ENCODE results near the gene CLDN6. TPM values are rescaled to one million over a fixed set of nuclear protein-coding genes. Genes with fewer than 3 reads are reported as not detected.

CLDN6 gene, protein sequence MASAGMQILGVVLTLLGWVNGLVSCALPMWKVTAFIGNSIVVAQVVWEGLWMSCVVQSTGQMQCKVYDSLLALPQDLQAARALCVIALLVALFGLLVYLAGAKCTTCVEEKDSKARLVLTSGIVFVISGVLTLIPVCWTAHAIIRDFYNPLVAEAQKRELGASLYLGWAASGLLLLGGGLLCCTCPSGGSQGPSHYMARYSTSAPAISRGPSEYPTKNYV
- total RNA-seq (1 to 10 TPM in 1 of 7 donors, not detected in 6; 1.8 TPM), polyA plus RNA-seq (not detected)
- long read RNA-seq, donor 1, result 0 reads
- long read RNA-seq, donor 2, partial matches to known transcripts, result 0 of 4 reads
- long read RNA-seq, donor 2, other reads (novel, unspliced or antisense), result 0 of 4 reads
- long read RNA-seq, donor 3, result 0 reads

DNA sequence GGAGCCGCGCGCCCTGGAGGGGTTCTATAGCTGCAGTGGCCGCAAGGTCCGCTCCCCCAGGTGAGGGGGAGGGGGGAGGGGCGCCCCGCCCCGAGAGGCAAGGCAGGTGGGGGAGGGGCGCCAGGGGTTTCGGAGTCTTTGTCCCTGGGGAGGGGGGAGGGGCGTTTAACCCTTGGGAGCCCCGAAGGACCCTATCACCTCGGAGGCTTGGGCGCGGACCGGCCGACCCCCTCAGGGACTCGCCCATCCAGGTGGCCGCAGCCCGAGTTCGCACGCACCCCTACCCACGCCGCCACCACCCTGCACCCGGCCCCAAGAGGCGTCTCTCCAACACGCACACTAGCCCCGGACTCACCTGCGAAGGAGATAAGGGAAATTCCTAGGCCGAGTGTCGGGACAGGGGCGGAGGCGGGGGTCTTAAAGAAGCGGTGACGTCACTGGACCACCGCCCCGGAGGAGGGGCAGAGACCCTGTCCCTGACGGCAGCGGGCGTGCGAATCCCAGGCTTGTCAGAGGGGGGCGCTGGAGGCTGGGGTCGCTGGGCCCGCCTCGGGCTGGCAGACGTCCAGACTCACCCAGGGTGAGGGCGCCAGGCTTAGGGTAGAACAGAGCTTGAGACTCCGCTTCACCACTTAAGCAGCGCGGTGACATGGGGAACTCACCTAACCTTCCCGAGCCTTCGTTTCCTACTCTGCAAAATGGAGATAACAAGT, at the start of gene CLDN6:
CLDN6 (minus strand) TSS at position 390 of the 713 bp plus-strand sequence. CDS start 2,162 bp downstream, outside the sequence.
- Histone ChIP-seq H3K27ac (no peak within 1 kb of the TSS), H3K4me1 (ENCODE audit: insufficient read depth) (peaks cover 15% of the 10 kb centered on the region), H3K36me3 (no peaks in the 10 kb centered on the region), H3K9me3 (no peaks in the 10 kb centered on the region), H3K27me3 (no peaks in the 10 kb centered on the region), H3K4me3 (no peak within 1 kb of the TSS)
- intact Hi-C loops (cut with DNase I), result no loop called here
- peak in 2 of 5 donors; percentile 41 to 52 for DNase-seq
- TF ChIP-seq POLR2A (IDR thresholded peaks at IDR 0.05) (no peak), EP300 (IDR thresholded peaks at IDR 0.05) (no peak)
- TF ChIP-seq, protein P1, sequence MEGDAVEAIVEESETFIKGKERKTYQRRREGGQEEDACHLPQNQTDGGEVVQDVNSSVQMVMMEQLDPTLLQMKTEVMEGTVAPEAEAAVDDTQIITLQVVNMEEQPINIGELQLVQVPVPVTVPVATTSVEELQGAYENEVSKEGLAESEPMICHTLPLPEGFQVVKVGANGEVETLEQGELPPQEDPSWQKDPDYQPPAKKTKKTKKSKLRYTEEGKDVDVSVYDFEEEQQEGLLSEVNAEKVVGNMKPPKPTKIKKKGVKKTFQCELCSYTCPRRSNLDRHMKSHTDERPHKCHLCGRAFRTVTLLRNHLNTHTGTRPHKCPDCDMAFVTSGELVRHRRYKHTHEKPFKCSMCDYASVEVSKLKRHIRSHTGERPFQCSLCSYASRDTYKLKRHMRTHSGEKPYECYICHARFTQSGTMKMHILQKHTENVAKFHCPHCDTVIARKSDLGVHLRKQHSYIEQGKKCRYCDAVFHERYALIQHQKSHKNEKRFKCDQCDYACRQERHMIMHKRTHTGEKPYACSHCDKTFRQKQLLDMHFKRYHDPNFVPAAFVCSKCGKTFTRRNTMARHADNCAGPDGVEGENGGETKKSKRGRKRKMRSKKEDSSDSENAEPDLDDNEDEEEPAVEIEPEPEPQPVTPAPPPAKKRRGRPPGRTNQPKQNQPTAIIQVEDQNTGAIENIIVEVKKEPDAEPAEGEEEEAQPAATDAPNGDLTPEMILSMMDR (IDR thresholded peaks at IDR 0.05), result no peak
- WGBS, 3 donors, result 3 to 4% (median 4%) methylated on average over 34 to 52 of the region's 52 CpGs

DNA sequence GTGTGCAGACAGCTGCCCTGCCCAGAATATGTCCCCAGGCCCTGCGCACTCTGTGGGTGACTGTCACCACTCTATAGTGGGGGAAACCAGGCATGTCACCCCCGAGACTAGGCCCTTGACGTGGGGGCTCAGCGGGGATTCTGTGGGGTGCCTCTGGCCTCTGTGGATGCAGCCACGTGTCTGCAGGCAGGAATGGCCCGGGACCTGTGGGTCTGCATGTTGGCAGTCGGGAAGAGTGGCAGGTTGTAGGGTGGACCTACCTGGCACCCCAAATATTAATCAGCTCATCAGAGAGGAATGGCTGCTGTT, 48.4 kb upstream of the CLDN6 start:
- DNase-seq, result no peak
- Histone ChIP-seq H3K27ac (no peak overlapping the region), H3K36me3 (no peaks in the 10 kb centered on the region), H3K4me3 (no peak overlapping the region), H3K4me1 (ENCODE audit: insufficient read depth) (peaks cover 10% of the 10 kb centered on the region), H3K27me3 (no peaks in the 10 kb centered on the region), H3K9me3 (no peaks in the 10 kb centered on the region)
- intact Hi-C loops (cut with DNase I), result no loop called here
- 86 to 89% (median 87%) methylated on average over 7 of the region's 7 CpGs for WGBS, 3 donors
- TF ChIP-seq EP300 (IDR thresholded peaks at IDR 0.05) (no peak), POLR2A (IDR thresholded peaks at IDR 0.05) (no peak)
- TF ChIP-seq, protein P1 (IDR thresholded peaks at IDR 0.05), result no peak

DNA sequence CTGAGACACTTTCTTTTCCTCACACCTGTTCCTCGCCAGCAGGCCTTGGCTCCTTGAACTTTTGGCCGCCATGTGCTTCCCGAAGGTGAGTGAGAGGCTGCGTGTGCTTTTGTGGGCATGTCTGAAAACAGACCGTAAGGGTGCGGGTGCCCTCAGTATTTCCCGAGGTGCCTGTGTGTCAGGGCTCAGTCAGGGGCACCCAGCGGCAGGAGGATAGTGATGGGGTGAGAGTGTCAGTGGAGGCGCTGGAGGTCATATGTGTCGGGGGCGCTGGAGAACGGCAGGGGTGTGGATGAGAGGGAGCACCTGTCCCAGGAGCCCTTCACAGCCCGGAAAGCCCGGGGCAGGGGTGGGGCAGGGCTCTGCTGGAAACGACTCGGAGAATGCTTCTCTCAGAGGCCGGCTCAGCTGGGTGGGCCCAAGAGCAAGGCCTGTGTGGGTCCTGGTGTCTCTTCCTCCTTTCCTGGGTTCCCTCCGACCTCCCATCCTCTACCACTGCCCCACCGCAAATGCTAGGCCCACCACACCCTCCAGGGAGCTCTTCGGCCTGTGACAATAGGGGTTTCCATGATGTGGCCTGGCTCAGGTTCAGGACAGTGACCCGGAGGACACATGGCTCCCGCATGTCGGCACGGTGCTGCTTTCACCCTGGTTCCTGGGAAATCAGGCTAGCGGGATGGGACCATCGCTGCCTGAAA, 47.9 kb upstream of the CLDN6 start:
- DNase-seq, result no peak
- TF ChIP-seq POLR2A (IDR thresholded peaks at IDR 0.05) (no peak), EP300 (IDR thresholded peaks at IDR 0.05) (no peak)
- 26 to 32% (median 28%) methylated on average over 26 of the region's 26 CpGs for WGBS, 3 donors
- intact Hi-C loops (cut with DNase I), result no loop called here
- Histone ChIP-seq H3K9me3 (no peaks in the 10 kb centered on the region), H3K27ac (no peak overlapping the region), H3K4me3 (peak overlapping the region; percentile 18), H3K36me3 (no peaks in the 10 kb centered on the region), H3K4me1 (ENCODE audit: insufficient read depth) (peaks cover 10% of the 10 kb centered on the region), H3K27me3 (no peaks in the 10 kb centered on the region)

DNA sequence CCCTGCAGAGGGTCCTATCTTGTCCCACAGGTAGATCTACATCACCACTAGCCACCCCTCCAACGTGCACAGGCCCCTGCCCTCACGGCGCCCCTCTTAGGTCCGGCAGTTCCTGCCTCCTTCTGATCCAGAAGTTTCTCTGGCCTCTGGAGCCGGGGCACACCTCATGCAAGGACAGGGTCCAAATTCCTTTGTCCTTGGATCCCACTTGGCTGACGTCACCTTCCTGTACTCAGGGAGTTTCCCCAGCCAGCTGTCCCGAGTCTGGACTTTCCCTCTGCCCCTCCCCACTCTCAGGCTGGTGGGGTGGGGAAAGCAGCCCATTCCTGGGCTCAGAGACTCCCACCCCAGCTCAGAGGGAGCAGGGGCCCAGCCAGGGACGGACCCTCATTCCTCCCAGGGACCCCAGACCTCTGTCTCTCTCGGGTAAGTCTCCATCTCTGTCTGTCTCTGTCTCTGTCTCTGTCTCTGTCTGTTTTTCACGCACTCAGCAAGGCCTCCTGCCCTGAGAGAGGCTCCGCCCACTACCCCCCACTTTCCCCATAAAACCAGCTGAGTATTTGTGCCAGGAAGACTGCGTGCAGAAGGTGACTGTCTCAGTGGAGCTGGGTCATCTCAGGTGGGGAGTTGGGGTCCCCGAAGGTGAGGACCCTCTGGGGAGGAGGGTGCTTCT, 47.2 kb upstream of the CLDN6 start, which contains the start of gene IL32:
IL32 (plus strand) TSS at position 572 of the 673 bp plus-strand sequence. CDS start 172 bp downstream, outside the sequence.
- DNase-seq, result peak in 4 of 5 donors; percentile 38 to 78 (median 62)
- WGBS, 3 donors, result 5 to 13% (median 13%) methylated on average over 13 of the region's 13 CpGs
- peak within 1 kb of the TSS; percentile 18 for H3K4me3 ChIP-seq
- no peak for TF ChIP-seq EP300 (IDR thresholded peaks at IDR 0.05)
- TF ChIP-seq, protein P1 (IDR thresholded peaks at IDR 0.05), result no peak
- TF ChIP-seq POLR2A (IDR thresholded peaks at IDR 0.05), result no peak
- no peaks in the 10 kb centered on the region for H3K36me3 ChIP-seq
- intact Hi-C loops (cut with DNase I), result no loop called here
- no peaks in the 10 kb centered on the region for H3K27me3 ChIP-seq
- H3K4me1 ChIP-seq (ENCODE audit: insufficient read depth), result peaks cover 10% of the 10 kb centered on the region
- H3K27ac ChIP-seq, result peak within 1 kb of the TSS in 1 of 2 donors; percentile 58
- H3K9me3 ChIP-seq, result no peaks in the 10 kb centered on the region

Measured in ovary (tissue), 10 donors.